SIG-M5 treated with dmso at 0.1 percent for 504 hours (cell line): ENCODE measurements around the gene IGF2R.

Experiments used
- DNase-seq: peaks from one replicate; lab custom pipeline; 2025; ENCODE audit not compliant: unreplicated experiment; lab: John Stamatoyannopoulos, UW

The IGF2R gene

GRCh38 chr6:160070427-160070826 lies 101.5 kb downstream of the IGF2R start:
- no peak for DNase-seq

DNA sequence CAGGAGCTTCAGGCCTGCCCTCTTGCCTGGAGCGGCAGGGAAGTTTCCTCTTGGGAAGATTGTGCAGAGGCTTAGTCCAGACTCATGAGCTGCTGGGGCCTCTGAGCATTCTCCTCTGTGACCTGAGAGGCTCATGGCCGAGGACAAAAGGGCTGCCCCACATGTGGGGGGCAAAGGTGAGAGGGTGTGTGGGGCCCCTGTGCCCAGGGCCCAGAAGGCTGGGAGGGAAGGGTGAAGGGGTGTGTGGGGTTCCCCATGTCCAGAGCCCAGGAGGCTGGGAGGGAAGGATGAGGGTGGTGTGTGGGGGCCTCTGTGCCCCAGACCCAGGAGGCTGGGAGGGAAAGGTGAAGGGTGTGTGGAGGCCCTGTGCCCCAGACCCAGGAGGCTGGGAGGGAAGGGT lies 101.9 kb downstream of the IGF2R start:
- DNase-seq: no peak

- no peak for DNase-seq
These were observed 103.2 kb downstream of the IGF2R start for GRCh38 chr6:160071805-160072690.

GRCh38 chr6:160073272-160073671 lies 104.4 kb downstream of the IGF2R start:
- no peak for DNase-seq

GRCh38 chr6:160076009-160076408 lies 107.1 kb downstream of the IGF2R start:
- DNase-seq: no peak

DNA sequence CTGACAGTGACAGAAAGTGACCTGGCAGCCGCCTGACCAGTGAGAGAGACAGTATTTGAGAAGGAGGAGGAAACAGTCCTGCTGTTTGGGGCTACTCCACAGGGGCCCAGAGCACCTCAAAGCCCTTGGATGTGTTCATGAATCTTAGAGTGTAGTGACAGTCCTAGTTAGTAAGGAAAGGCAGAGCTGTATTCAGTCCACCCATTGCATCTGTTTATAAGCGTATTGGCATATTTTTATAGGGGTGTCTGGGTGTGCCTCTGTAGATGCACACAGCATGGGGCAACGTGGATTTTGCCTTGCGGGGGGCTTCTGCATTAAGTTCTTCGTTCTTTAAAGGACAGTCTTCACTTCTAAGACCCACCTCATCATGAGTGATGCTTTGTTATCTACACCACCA lies 108.1 kb downstream of the IGF2R start:
- DNase-seq: no peak

GRCh38 chr6:160077526-160077925 lies 108.6 kb downstream of the IGF2R start:
- no peak for DNase-seq

GRCh38 chr6:160078883-160079685 lies 110.2 kb downstream of the IGF2R start:
- no peak for DNase-seq

- DNase-seq: no peak
These were observed 110.8 kb downstream of the IGF2R start for GRCh38 chr6:160079686-160080043.

- DNase-seq: no peak
These were observed 111.2 kb downstream of the IGF2R start for GRCh38 chr6:160080097-160080496.

GRCh38 chr6:160081398-160081797 lies 112.5 kb downstream of the IGF2R start:
- no peak for DNase-seq

DNA sequence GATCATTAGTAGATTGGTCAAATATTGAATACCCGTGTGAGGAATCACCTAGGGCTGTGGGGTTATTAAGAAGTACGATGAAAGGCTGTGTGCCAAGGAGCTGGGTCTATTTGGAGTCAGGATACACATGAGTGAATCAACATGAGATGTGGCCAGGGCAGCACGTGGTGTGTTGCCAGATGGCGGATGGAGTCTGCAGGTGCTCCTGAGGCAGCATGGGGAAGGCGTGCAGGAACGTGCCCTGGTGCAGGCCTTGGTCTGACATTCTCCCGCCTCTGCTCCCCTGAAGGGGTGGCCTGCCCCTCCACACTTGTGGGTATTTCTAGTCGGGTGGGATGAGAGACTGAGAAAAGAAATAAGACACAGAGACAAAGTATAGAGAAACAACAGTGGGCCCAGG lies 113.7 kb downstream of the IGF2R start:
- DNase-seq: no peak

DNA sequence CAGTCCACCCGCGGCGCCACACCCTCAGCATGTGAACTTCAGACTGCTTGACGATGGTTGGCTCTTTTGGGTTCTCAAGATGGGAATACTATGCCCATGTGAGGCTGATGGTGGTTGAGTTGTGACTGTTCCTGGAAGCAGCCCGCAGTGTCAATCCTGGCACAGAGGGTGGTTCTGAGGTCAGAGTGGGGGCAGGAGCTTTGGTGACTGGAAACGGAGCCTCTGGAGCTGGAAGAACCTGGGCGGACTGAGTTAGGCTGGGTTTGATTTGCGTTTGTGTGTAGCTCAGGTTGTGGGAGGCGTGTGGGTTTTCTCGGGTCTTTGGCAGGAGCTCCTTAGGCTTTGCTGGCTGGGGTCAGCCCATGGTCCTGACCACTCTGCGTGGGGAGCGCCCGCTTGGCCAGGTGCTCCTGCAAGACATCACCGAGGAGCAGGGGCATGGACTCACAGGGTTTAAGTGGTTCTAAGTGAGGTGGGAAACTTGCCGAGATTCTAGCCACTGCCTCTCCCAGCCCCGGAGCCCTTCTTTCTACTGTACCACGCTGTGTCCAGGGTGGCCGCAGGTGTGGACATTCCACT lies 115.4 kb downstream of the IGF2R start:
- no peak for DNase-seq

- no peak for DNase-seq
These were observed 116.3 kb downstream of the IGF2R start for GRCh38 chr6:160085226-160085625.

- no peak for DNase-seq
These were observed 117.0 kb downstream of the IGF2R start for GRCh38 chr6:160085713-160086505.

GRCh38 chr6:160086754-160087153 lies 117.9 kb downstream of the IGF2R start:
- DNase-seq: no peak

DNA sequence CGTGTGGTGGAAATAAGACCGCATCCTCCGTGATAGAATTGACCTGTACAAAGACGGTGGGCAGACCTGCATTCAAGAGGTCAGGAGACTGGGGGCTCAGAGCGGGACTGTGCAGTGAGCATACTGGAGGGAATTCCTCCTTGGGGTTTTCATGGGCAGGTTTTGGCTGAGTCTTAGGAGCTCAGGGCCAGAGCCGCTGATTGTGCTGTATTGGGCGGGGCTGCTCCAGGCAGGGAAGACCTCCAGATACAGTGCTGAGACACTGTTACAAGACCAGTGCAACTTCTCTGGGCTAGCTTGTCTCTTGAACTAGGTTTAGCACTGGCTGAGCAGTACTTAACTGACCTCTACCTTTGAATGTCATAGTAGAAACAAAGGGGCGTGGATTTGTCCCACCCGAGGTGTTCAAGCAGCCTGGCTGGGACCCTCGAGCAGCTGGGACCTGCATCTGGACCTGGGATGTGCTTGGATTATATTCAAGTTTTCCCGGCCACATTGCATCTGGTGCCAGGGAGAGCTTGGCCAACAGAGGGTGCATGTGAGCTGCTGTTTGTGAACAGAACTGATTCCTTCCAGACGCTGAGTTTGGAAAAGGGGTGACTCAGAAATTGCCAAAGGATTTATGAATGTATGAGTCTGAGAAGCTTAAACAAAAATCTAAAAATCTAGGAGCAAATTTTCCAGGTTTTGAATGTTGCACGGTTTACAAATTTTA lies 119.3 kb downstream of the IGF2R start:
- no peak for DNase-seq

GRCh38 chr6:160088784-160089533 lies 120.1 kb downstream of the IGF2R start:
- DNase-seq: no peak

GRCh38 chr6:160089534-160089897 lies 120.6 kb downstream of the IGF2R start:
- DNase-seq: no peak
